PC-9 (cell line): ENCODE measurements around the gene KRTDAP.
"Not testable (repeated sequence)": the region's sequence is repeated elsewhere in the genome, so short reads cannot be mapped to it uniquely, and the experiment has no call there.

Source experiments
- EZH2 ChIP-seq: fragments of 200-600 bp; sonication (generic); IDR thresholded peaks from 2 replicates; pipeline ENCODE4 v1.8.0; 2017; ENCODE audit warnings: antibody characterized with exemption, low read depth
- TF ChIP-seq, protein P1 (sequence below): fragments of 200-600 bp; sonication (generic); conservative IDR thresholded peaks from 2 replicates; pipeline ENCODE4 v1.6.1; 2017; ENCODE audit warnings: mixed run types, antibody characterized with exemption, mild to moderate bottlenecking, moderate library complexity

DNA sequence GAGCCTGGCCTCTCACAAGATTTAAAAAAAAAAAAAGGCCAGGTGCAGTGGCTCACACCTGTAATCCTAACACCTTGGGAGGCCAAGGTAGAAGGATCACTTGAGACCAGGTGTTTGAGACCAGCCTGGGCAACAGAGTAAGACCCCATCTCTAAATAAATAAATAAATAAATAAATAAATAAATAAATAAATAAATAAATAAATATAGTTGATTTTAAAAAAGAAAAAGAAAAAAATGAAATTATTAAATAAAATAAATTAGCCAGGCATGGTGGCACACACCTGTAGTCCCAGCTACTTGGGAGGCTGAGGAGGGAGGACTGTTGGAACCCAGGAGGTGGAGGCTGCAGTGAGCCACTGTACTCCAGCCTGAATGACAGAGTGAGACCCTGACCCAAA lies 28.5 kb downstream of the KRTDAP start:
- TF ChIP-seq, protein P1, sequence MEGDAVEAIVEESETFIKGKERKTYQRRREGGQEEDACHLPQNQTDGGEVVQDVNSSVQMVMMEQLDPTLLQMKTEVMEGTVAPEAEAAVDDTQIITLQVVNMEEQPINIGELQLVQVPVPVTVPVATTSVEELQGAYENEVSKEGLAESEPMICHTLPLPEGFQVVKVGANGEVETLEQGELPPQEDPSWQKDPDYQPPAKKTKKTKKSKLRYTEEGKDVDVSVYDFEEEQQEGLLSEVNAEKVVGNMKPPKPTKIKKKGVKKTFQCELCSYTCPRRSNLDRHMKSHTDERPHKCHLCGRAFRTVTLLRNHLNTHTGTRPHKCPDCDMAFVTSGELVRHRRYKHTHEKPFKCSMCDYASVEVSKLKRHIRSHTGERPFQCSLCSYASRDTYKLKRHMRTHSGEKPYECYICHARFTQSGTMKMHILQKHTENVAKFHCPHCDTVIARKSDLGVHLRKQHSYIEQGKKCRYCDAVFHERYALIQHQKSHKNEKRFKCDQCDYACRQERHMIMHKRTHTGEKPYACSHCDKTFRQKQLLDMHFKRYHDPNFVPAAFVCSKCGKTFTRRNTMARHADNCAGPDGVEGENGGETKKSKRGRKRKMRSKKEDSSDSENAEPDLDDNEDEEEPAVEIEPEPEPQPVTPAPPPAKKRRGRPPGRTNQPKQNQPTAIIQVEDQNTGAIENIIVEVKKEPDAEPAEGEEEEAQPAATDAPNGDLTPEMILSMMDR: not testable (repeated sequence)
- TF ChIP-seq EZH2: not testable (repeated sequence)
